ENCODE measurements around the gene GSK3B. TPM values are rescaled to one million over a fixed set of nuclear protein-coding genes. Genes with fewer than 3 reads are reported as not detected.

The GSK3B gene
- total RNA-seq, 2 experiments from 2014 or later, result 35.1 to 35.9 TPM

DNA sequence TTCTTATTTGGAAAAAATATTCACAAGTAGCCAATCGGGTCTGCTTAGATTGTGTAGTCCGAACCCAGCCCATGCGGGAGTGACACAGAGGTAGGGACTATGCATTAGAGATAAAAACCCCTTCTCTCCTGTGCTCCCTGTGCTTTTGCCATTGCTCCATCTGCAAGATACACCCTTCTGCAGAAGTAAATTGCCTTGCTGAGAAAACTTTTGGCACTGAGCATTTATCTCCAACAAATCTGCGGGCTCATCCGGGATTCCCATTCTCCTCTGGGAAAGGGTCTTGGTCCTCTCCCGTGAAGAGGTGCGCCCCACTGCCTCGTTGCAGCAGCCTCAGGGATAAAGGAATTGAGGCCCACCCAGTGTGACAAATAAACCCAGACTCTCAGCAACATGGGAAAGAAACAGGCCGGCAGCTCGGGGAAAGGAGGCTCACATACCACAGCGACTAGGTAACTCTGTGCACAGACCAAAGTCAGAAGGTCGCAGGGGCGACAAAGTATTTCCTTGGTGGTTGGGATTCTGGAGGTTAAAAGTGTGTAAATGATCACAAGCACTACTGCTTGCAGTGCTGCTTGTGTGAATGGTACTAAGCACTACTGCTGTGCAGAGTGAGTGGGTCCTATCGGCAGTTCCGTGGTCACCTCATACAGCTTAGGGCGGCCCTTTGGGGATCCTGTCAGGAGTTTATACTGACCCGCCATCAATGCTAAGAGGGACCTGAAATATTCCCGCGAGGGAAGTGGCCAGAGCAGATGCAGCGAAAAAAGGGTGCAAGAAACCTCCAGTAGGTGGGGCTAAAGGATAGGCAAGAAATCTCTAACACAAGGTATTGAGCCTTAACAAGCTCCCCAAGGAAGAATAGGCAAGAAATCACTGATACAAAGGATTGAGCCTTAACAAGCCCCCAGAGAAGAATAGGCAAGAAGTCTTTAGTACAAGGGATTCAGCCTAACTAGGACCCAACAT, 54.3 kb downstream of the GSK3B start:
- ATAC-seq, result no peak
- Mint-ChIP-seq H3K4me3 (no peak overlapping the region), H3K9me3 (ENCODE audit: low read depth) (peaks cover 26% of the 10 kb centered on the region), H3K27me3 (no peaks in the 10 kb centered on the region), H3K27ac (no peak overlapping the region), H3K36me3 (peaks cover 65% of the 10 kb centered on the region), H3K4me1 (no peaks in the 10 kb centered on the region)
- DNase-seq, result no peak
- CTCF ChIA-PET, result interaction anchor here (1.0 to 1.1 kb wide), 3 partner anchors 53 to 221 kb away, joined by 3 to 4 read pairs (median 3); no protein-coding TSS in a partner anchor

DNA sequence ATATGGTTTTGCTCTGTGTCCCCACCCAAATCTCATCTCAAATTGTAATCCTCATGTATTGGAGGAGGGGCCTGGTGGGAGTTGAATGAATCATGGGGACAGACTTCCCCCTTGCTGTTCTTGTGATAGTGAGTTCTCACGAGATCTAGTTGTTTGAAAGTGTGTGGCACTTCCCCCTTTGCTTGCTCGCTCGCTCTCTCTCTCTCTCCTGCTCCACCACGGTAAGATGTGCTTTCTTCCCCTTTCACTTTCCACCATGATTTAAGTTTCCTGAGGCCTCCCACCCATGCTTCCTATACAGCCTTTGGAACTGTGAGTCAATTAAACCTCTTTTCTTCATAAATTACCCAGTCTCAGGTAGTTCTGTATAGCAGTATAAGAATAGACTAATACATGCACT, 60.7 kb downstream of the GSK3B start:
- H3K36me3 Mint-ChIP-seq, result peaks cover 30% of the 10 kb centered on the region
- CTCF ChIA-PET, result no interaction called here
- DNase-seq, result no peak
- no peak overlapping the region for H3K4me3 Mint-ChIP-seq
- H3K4me1 Mint-ChIP-seq, result peaks cover 8% of the 10 kb centered on the region
- H3K27me3 Mint-ChIP-seq, result no peaks in the 10 kb centered on the region
- no peak for ATAC-seq
- H3K9me3 Mint-ChIP-seq (ENCODE audit: low read depth), result no peaks in the 10 kb centered on the region
- H3K27ac Mint-ChIP-seq, result no peak overlapping the region

DNA sequence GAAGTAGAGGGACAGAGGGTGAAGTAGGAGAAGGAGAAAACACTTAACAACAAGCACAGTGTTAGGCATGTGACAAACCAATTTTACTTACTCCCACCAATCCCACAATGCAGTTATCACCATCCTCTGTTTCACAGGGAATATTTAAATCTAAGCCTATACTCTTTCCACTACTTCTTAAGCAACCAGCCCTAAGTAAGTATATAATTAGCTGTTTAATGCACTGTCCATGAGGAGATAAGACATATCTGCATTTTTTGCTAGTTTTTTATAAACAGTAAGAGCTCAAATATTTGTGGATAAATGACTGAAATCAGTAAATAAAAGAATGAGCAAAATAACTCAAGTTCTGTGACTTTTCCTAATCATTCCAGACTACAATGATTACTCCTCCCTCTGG, 62.7 kb downstream of the GSK3B start:
- CTCF ChIA-PET, result no interaction called here
- DNase-seq (no peak), ATAC-seq (no peak)
- Mint-ChIP-seq H3K4me3 (no peak overlapping the region), H3K9me3 (ENCODE audit: low read depth) (no peaks in the 10 kb centered on the region), H3K27ac (no peak overlapping the region), H3K4me1 (peaks cover 8% of the 10 kb centered on the region), H3K36me3 (peaks cover 23% of the 10 kb centered on the region), H3K27me3 (no peaks in the 10 kb centered on the region)

DNA sequence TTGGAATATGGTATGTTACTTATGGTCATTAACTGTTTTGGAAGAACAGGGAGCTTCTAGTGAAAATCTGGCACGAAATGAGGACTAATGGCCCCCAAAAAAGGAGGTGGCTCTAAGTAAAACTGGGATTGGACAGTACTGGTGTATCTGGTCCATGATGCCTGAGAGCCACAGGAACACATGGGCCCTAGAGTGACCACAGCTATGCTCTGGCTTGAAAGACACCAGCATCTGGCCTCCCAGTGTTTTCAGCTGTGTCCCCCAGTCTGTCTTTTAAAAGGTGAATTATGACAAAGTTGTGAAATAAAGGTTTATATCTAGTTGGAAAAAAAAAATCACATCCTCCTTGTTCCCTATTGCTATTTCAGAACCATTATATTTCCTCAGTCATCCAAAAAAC, 64.5 kb downstream of the GSK3B start:
- CTCF ChIA-PET, result no interaction called here
- Mint-ChIP-seq H3K4me1 (peaks cover 18% of the 10 kb centered on the region), H3K27me3 (no peaks in the 10 kb centered on the region), H3K9me3 (ENCODE audit: low read depth) (no peaks in the 10 kb centered on the region), H3K27ac (no peak overlapping the region), H3K36me3 (peaks cover 32% of the 10 kb centered on the region), H3K4me3 (no peak overlapping the region)
- ATAC-seq, result no peak
- no peak for DNase-seq

DNA sequence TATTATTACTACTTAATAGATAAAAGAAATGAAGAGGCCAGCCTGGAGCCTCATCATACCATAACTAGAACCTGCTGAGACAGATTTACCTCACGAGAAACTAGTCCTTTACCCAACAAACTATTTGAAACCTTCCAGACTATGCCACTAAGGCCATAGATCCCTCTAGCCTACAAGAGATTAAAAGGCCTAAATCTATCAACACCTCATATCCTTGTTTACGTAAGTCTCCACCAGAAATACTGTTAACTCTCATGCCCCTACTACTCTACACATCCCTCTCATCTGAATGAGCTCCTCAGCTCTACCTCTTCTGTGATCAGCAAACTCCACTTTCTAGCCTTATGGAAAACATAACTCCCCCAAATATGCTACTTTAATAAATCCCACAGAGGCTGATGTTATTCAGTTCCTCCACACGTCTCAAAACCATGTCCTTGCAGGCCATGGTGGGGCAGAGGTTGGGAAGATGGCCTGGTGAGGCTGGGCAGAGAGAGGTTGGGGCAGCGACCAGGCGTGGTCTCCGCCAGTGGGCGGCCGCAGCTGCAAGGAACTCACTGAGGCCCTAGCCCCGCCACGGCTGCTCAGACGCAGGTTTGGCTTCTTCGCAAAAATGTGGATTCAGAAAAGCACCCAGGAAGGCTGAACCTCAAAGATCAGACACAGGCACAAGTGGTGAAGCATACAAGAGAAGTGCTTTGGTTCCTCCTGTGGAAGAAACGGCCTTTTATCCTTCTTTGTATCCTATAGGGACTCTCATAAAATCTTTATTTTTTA, 65.8 kb downstream of the GSK3B start:
- Mint-ChIP-seq H3K4me1 (peaks cover 12% of the 10 kb centered on the region), H3K4me3 (no peak overlapping the region), H3K9me3 (ENCODE audit: low read depth) (no peaks in the 10 kb centered on the region), H3K27ac (no peak overlapping the region), H3K27me3 (no peaks in the 10 kb centered on the region), H3K36me3 (peaks cover 27% of the 10 kb centered on the region)
- no peak for DNase-seq
- ATAC-seq, result no peak
- CTCF ChIA-PET, result no interaction called here

DNA sequence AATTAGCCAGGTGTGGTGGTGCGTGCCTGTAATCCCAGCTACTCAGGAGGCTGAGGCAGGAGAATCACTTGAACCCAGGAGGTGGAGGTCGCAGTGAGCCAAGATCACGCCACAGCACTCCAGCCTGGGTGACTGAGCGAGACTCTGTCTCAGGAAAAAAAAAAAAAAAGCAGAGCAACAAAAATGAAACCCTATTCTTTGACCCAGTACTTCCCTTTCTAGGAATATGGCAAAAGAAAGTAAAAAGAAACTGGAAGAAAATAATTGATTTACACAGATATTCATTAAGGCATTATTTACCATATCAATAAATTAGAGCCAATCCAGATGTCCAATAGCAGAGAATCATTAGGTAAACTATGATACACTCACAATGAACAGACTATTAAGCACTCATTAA, 67.0 kb downstream of the GSK3B start:
- DNase-seq (no peak), ATAC-seq (no peak)
- no peak overlapping the region for H3K4me3 Mint-ChIP-seq
- H3K27me3 Mint-ChIP-seq, result no peaks in the 10 kb centered on the region
- no peaks in the 10 kb centered on the region for H3K9me3 Mint-ChIP-seq (ENCODE audit: low read depth)
- H3K36me3 Mint-ChIP-seq, result peaks cover 20% of the 10 kb centered on the region
- H3K4me1 Mint-ChIP-seq, result peaks cover 10% of the 10 kb centered on the region
- CTCF ChIA-PET, result no interaction called here
- no peak overlapping the region for H3K27ac Mint-ChIP-seq

DNA sequence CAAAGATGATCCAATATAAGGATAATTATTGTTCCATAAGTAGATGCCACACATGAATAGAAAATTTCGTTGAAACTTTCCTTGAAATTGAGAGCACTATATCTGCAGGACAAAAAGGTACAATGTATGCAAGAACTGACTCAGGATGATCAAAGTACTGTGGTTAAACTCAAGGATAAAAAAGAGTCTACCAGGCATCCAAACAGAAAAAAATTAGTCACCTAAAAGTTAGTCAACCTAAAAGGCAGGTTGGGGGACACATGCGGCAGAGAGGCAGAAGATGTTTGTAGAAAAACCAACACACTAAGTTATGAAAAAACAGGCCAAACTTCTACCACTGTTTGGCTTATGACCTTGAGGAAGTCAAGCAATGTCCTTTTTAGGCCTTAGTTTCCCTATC, 68.7 kb downstream of the GSK3B start:
- DNase-seq (no peak), ATAC-seq (no peak)
- peaks cover 10% of the 10 kb centered on the region for H3K4me1 Mint-ChIP-seq
- CTCF ChIA-PET, result interaction anchor here (0.6 kb wide), 1 partner anchor 76 kb away, joined by 3 read pairs; no protein-coding TSS in a partner anchor
- H3K9me3 Mint-ChIP-seq (ENCODE audit: low read depth), result no peaks in the 10 kb centered on the region
- no peak overlapping the region for H3K4me3 Mint-ChIP-seq
- H3K36me3 Mint-ChIP-seq, result peaks cover 17% of the 10 kb centered on the region
- no peak overlapping the region for H3K27ac Mint-ChIP-seq
- no peaks in the 10 kb centered on the region for H3K27me3 Mint-ChIP-seq

DNA sequence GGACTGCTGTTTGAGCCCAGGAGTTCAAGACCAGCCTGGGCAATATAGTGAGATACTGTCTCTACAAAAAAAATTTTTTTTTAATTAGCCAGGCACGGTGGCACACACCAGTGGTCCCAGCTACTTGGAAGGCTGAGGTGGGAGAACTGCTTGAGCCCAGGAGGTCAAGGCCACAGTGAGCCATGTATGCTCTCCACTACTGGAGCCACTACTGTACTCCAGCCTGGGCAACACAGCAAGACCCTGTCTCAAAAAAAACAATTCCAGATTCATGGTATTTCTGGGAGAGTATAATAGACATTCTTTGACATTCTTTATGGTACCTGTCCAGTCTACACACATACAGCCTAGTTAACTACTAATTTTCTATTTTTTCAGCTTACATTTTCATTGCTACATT, 70.1 kb downstream of the GSK3B start:
- H3K9me3 Mint-ChIP-seq (ENCODE audit: low read depth), result no peaks in the 10 kb centered on the region
- peaks cover 14% of the 10 kb centered on the region for H3K36me3 Mint-ChIP-seq
- H3K4me3 Mint-ChIP-seq, result no peak overlapping the region
- ATAC-seq (no peak), DNase-seq (no peak)
- no peaks in the 10 kb centered on the region for H3K27me3 Mint-ChIP-seq
- H3K4me1 Mint-ChIP-seq, result peaks cover 10% of the 10 kb centered on the region
- H3K27ac Mint-ChIP-seq, result no peak overlapping the region
- CTCF ChIA-PET, result interaction anchor here (0.5 kb wide), 1 partner anchor 24 kb away, joined by 3 read pairs; no protein-coding TSS in a partner anchor

DNA sequence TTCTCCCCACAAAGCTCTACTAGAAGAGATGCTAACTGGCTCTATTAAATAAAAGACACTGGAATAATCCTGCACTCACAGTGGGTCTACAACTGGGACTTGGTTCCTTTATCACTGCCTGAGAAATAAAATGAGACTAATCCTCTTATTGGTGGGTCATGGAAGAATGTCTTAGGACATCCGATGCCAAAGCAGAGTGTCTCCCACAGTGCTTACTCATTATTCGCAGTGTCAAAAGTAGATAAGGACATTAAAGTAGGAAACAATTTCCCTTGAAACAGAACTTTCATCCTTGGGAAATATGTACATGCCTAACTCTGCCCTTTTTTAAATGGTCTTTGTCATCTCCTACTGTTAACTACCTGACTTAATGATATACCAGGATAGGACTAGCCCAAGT, 71.5 kb downstream of the GSK3B start:
- peaks cover 12% of the 10 kb centered on the region for H3K4me1 Mint-ChIP-seq
- no peak for ATAC-seq
- peaks cover 16% of the 10 kb centered on the region for H3K36me3 Mint-ChIP-seq
- no peaks in the 10 kb centered on the region for H3K9me3 Mint-ChIP-seq (ENCODE audit: low read depth)
- H3K4me3 Mint-ChIP-seq, result no peak overlapping the region
- DNase-seq, result no peak
- no peaks in the 10 kb centered on the region for H3K27me3 Mint-ChIP-seq
- CTCF ChIA-PET, result no interaction called here
- H3K27ac Mint-ChIP-seq, result no peak overlapping the region

DNA sequence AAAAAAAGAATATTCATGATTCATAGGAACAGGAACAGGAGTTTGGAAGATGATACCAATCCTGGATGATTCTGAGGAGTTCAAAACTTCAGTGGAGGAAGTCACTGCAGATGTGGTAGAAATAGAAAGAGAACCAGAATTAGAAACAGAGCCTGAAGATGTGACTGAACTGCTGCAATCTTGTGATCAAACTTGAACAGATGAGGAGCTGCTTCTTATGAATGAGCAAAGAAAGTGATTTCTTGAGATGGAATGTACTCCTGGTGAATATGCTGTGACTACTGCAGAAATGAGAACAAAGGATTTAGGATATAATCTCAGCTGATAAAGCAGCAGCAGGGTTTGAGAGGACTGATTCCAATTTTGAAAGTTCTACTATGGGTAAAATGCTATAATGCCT, 72.7 kb downstream of the GSK3B start:
- Mint-ChIP-seq H3K4me3 (no peak overlapping the region), H3K27ac (no peak overlapping the region), H3K4me1 (peaks cover 12% of the 10 kb centered on the region), H3K36me3 (peaks cover 16% of the 10 kb centered on the region), H3K9me3 (ENCODE audit: low read depth) (no peaks in the 10 kb centered on the region), H3K27me3 (no peaks in the 10 kb centered on the region)
- CTCF ChIA-PET, result interaction anchor here (1.1 kb wide), 1 partner anchor 104 kb away, joined by 3 read pairs; no protein-coding TSS in a partner anchor
- no peak for ATAC-seq
- DNase-seq, result no peak

DNA sequence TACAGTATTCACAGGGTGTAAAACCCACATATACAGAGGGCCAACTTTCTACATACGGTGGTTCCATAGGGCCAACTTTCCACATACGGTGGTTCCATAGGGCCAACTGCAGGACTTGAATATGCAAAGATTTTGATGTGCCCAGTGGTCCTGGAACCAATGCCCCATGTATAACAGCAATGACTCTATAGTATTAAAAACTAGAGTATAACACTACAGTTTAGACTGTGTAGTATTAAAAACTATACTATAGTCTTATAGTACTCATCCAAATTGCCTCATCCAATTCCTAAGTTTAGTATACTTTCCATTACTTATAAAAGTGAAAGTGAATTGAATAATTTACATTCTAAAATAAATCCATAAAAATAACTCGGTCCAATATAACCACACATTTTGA, 75.9 kb downstream of the GSK3B start:
- CTCF ChIA-PET, result no interaction called here
- ATAC-seq (no peak), DNase-seq (no peak)
- peaks cover 2% of the 10 kb centered on the region for H3K4me1 Mint-ChIP-seq
- no peak overlapping the region for H3K27ac Mint-ChIP-seq
- no peaks in the 10 kb centered on the region for H3K27me3 Mint-ChIP-seq
- H3K9me3 Mint-ChIP-seq (ENCODE audit: low read depth), result no peaks in the 10 kb centered on the region
- no peak overlapping the region for H3K4me3 Mint-ChIP-seq
- H3K36me3 Mint-ChIP-seq, result peaks cover 4% of the 10 kb centered on the region

DNA sequence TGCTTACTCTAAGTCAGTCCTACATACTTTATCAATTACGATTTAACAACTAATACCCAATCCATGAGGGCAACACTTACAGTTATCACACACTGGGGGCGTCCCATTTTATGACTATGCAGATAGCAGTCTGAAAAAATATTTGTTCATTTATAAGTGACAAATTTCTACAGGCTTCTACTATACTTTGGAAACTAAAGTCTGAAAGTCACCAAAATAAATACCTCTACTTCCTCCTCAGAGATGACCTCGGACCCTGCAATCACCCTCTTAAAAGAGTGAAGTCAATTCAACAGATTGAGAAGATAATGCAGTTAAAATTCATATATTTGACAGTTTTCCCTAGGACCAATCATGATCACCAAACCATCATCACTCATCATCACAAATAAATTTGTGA, 76.6 kb downstream of the GSK3B start:
- Mint-ChIP-seq H3K4me3 (no peak overlapping the region), H3K27me3 (no peaks in the 10 kb centered on the region), H3K4me1 (peaks cover 2% of the 10 kb centered on the region), H3K36me3 (peaks cover 7% of the 10 kb centered on the region), H3K9me3 (ENCODE audit: low read depth) (no peaks in the 10 kb centered on the region), H3K27ac (no peak overlapping the region)
- CTCF ChIA-PET, result no interaction called here
- DNase-seq (no peak), ATAC-seq (no peak)

DNA sequence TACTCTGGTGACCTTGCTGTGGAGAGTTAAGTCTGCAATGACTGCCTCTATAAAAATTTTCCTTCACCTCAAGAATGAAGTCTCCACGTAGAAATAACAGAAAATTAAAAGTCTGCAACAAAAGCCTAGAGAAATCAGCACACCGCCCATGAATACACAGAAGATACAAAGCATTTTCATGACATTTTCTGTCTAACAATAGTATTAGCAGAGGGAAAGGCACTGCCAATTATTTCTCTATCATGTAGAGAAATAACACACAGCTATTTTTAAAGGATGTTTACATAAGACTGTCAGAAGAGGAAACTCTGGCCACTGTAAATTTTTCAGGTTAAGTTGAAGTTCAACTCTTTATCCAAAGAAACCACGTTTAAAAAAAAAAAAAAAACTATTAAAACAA, 80.8 kb downstream of the GSK3B start:
- no peaks in the 10 kb centered on the region for H3K9me3 Mint-ChIP-seq (ENCODE audit: low read depth)
- no peak overlapping the region for H3K27ac Mint-ChIP-seq
- no peak for DNase-seq
- CTCF ChIA-PET, result interaction anchor here (0.9 kb wide), 1 partner anchor 121 kb away, joined by 3 read pairs; no protein-coding TSS in a partner anchor
- no peak overlapping the region for H3K4me3 Mint-ChIP-seq
- H3K27me3 Mint-ChIP-seq, result no peaks in the 10 kb centered on the region
- H3K4me1 Mint-ChIP-seq, result peaks cover 2% of the 10 kb centered on the region
- peaks cover 14% of the 10 kb centered on the region for H3K36me3 Mint-ChIP-seq
- ATAC-seq, result no peak

Measured in activated CD8-positive, alpha-beta memory T cell treated with anti-CD3 and anti-CD28 coated beads, Interleukin-2, amount 10 ng/mL, durations not matched to agents 7 days and 5 days (primary cell).